ENCODE data around the gene DDAH1.
"Not testable (repeated sequence)": the region's sequence is repeated elsewhere in the genome, so short reads cannot be mapped to it uniquely, and the experiment has no call there.

The DDAH1 gene

DNA sequence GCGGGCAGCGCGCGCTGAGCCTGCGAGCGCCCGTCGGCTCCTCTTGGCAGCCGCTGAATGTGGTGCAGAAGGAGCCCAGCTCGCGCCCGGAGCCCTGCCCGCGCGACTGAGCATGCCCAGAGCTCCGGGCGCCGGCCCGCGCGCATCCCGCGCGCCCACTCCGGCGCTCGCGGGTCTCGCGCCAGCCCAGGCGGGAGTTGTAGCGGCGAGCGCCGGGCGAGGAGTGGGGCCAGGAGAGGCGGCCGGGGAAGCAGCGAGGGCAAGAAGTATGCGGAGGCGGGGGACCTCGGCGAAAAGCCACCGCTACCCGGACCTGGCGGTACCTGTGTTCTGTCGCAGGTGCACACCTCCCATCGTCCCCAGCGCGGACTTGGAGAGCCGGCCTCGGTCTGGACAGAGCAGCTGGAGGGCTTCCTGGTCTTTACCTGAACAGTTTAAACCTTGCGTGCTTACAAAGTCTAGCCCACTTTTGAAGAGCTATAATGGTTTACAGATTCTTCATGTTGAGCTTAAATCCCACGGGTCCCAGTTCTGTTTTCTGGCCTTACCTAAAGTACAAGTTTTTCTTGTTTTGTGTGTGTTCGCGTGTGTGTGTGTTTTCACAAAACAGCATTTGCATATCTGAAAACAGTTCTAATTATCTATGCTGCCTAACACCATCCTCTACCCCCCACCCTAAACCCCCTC is at the start of gene DDAH1:
Gene DDAH1 (minus strand): TSS at position 61 of the 687 bp plus-strand sequence. CDS start 114 bp downstream, outside the sequence.
- no peak for DNase-seq

DNA sequence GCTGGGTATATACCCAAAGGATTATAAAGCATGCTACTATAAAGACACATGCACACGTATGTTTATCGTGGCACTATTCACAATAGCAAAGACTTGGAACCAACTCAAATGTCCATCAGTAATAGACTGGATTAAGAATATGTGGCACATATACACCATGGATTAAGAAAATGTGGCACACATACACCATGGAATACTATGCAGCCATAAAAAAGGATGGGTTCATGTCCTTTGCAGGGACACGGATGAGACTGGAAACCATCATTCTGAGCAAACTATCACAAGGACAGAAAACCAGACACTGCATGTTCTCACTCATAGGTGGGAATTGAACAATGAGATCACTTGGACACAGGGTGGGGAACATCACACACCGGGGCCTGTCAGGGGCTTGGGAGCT is 49.0 kb upstream of the DDAH1 start:
- DNase-seq = not testable (repeated sequence)

DNA sequence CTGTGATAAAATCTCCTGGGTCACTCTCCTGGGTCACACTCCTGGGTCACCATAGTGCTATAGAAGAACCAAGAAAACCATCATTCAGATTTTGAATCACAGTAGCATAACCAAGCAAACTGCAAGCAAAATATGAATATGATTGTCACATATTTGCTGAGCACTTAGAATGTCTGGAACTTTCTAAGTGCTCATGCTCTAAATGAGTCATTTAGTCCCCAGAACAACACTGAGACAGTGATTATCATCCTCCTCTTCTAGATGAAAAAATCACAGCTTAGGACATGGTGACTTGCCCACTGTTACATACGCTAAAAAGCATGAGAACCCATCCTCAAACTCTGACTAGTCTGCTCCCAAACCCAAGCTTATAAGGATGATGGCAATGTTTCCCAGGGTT is 39.5 kb upstream of the DDAH1 start:
- DNase-seq = no peak

DNA sequence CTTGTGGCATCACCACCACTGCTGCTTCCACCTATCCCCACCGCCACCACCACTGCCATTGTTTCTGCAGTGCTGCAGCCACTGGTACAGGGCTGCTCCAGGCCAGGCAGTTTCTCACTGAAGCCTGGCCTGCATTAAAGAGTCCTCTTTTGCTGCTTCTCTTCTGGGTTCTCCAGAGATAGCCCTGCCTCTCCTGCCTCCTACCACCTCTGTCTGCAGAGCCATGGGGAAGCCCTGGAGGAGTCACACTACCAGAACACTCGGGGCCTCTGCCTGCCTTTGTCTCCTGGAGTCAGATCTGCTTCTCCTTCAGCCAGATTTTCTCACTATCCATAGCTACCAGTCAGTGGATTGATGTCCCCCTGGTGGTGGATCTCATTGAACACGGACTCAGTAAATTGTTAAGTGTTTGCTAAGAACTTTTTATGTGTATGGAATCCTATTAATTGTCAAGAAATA is 37.7 kb upstream of the DDAH1 start:
- DNase-seq = no peak

DNA sequence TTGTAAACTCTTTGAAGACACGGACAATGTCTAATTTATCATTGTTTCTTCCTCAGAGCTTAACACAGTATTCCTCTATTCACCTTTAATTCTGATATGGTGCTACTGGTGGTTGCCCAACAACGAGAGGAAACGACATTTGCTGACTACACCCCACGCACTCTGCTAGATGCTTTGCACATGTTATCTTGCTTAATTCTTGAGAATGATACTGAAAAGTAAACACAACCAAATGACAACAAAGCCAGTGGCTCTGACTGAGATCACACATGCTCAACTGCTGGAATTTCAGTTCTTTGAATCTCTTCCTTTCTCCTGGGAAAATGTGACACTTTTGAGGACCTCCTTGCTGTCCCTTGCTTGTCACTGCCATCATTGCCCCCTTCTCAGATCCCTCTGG is 37.2 kb upstream of the DDAH1 start:
- no peak for DNase-seq

DNA sequence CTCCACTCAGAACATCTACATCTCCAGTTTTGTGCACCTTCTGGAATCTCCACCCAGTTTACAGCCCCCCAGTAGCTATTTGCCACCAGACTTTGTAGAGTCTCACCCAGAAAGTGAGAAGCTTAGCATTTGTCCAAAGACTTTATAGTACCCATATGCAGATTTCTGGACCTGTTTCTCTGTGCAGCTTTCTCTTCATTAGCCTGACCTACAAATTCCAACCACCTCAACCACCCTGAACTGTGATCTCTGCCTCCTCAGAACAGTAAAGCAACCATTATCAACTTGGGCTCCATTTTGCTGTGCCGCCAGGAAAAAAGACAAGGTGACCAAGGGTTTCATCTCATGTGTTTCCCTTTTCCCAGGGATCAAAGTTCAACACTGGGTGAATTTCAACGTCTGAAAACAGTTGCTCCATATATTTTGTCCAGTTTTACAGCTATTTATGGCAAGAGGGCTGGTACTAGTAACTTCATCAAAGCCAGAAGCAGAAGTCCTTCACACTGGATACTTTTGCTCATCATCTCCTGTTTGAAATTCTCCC is 36.5 kb upstream of the DDAH1 start:
- DNase-seq = no peak

DNA sequence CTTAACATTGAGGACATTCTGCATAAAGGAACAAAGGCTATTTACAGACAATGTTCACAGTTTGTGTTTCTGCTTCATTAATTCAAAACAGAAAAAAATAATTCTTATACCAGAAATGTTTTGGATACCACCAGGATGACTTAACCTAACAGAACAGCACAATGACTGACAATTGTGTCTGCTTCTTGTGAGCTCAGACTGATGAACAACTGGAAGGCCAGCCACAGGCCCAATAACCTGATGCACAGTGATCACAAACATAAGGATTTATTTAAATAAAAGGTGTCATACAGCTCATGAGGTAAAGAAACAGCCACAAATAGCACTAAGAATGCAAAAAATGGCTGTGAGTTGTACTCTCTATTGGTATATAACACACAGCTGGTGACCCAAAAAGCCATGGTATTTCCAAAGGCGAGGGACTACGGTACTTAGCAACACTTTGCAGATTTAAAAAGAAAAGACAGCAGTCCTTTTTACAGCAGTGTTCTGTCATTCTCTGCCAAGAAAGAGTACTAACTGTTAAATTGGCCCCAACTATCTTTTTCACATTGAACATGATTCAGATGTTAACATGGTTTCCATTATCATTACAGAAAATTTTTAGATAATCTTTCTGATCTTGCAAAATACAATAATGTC is 32.1 kb upstream of the DDAH1 start:
- no peak for DNase-seq

DNA sequence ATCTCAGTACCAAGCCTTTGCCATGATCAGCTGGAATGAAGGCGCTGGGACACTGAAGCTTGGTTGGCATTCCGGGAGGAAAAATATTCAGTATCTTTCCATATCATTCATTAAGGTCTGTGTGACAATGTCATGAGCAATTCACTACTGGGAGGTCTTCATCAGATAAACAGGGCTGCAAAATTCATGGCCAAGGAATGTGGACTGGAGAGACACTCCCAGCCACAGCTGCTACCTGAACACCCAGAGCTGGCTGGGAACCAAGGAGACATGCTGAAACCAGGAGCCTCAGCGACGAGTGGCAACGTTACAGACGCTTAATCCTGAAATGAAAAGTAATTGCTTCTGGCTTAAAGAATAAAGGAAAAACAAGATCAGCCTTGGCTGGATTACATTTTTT is 30.6 kb upstream of the DDAH1 start:
- DNase-seq = no peak

DNA sequence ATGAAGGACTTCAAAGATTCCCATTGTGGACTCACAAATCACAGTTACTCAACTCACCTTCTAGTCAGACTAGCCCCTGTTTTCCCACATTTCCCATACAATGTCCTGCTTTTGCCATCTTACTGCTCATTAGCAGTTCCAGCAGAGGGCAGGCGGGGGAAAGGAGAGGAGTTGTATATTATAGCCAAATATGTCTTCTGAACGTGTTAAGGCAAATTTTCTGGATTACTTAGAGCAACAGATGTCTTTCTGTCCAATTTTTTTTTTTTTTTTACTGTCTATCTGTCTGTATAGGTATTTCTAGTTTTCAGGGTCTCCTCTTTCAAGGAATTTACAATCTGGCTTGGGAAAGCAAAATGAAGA is 29.9 kb upstream of the DDAH1 start:
- no peak for DNase-seq

DNA sequence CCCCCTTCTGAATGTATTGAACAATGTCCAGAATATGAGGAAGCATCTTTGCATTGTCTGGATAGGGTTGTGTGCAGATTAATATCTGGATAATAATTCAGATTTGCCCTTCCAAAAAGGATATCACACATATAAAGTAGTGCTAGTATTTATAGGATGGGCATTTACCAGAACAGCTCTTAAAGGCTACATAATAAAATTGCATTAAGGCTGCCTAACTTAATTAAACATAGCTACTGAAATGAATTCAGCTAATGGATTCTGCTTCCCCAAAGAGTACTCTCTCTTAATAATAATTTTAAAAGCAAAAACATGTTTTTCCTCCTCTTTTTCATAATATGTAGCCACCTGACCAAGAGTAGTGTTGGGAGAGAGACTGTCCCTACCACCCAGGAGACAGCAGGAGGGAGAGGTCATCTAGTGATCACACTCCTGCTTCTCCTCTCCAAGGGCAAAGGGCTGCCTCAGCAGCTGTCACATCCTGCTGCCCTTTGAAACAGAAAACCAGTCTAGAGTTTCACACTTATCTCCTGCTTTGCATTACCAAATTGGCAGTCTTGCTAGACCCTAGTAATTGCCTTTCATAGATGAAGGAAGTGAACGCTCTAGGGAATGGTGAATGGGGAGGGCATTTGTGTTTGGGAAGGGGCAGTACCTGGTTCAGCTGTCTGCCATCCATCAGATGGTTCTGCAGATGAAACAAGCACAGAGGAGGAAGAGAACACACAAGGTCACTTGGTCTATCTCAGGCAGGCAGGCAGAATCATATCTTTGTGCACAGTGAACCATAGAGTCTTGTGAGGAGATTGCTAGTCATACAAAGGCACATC is 29.3 kb upstream of the DDAH1 start:
- DNase-seq = no peak

DNA sequence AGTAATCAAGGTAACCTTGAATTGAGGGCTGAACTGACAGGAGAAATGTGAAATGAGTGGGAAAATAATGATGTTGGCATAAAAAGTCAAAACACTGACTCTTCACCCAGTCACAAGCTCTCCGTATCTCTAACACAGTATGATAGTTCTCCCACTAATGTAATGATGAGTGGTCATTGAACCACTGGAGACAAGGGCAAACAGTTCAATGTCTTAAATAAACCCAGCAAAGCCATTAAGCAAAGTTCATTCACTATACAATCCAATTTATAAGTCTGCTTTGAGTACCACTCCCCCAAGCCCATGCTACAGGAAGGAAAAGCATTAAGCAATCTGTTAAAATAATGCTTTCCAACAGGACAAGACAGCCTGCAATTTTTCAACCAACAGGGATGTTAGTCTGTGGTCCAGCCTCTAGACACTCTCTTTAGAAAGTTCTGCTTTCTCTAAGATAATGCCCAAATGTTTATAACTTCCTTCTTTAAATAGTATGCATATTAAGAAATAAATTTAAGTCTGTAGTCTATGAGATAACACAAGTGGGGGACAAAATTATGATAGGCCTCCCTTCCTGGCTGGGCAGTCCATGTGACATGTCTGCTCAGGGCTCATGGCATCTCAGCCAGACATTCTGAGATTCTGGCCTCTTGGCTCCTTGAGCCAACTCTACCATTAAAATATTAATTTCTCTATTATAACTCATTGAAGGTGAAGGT is 25.5 kb upstream of the DDAH1 start:
- no peak for DNase-seq

DNA sequence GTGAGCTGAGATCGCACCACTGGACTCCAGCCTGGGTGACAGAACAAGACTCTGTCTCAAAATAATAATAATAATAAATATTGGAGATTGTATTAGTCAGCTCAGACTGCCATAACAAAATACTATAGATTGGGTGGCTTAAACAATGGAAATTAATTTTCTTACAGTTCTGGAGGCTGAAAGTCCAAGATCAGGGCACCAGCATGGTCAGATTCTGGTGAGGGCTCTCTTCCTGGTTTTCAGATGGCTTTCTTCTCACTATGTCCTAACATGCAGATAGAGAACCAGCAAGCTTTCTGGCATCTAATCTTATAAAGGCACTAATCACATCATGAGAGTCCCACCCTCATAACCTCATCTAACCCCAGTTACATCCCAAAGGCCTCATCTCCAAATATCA is 23.2 kb upstream of the DDAH1 start:
- DNase-seq = no peak

DNA sequence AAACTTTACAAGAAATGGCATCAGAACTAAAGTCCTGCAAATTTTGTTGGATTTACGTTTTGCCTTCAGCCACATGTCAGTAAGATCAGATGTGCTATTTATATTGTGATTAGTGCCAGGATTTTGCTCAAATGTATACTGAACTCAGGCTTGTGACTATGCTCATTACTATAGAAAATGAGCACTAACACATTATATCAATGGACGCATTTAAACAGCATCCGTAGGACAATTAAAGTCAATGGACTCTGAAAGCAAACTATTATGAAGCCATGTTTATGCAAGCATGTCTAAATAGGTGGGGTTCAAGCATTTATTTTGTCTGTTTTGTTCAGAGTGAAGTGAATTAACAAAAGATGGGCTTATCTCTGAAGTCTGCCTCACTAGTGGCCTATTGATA is 20.6 kb upstream of the DDAH1 start:
- no peak for DNase-seq

DNA sequence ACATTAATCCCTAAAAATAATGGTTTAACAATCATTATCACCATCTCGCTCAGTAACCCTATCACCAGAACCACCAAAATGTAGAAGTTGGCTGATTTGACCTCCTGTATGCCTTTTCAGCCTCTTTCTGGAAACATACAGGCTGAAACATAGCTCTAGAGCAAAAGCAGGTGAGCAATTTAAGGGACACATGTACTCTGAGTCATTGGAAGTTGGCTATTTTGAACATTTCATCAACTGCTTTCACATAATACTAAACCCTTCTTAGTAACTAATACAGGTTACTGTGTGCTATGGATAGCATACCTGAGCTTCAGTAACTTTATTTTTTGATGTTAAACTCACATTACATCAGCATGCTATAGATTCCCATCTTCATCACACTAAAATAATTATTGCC is 19.8 kb upstream of the DDAH1 start:
- no peak for DNase-seq

DNA sequence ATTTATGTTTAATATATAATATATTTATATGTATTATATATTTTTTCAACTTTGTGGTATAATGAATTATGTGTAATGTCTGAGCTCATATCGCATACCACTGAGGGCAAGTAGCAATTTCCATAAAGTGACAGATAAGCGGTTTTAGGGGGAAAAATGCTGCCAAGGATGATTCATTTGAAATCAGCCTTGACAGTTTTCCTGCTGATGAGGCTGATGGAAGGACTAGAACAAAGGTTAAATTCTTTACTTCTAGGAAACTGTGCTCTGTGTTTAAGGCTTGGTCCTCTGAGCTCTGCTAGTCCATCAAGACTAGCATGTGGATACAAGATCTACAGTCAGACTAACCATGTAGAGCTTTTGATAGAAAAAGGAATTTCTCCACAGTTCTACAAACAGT is 19.3 kb upstream of the DDAH1 start:
- DNase-seq = no peak

DNA sequence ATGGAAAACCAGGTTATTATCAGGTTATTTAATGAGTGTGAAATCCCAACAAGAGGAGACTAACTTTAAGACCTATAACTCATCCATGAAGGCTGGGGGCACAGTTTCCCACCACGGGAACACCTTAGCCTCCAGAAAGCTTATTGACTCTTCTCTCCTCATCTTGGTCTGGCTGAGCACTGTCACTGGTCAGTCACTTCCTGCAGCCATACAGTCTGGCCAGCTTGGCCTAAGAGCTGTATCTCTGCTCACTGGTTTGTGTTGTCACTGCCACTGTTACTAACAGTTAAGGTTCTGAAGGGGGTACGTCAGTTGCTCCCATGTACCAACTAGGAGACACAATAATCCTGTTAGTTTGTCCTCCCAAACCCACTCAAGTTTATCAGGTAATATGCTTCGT is 16.7 kb upstream of the DDAH1 start:
- DNase-seq = no peak

DNA sequence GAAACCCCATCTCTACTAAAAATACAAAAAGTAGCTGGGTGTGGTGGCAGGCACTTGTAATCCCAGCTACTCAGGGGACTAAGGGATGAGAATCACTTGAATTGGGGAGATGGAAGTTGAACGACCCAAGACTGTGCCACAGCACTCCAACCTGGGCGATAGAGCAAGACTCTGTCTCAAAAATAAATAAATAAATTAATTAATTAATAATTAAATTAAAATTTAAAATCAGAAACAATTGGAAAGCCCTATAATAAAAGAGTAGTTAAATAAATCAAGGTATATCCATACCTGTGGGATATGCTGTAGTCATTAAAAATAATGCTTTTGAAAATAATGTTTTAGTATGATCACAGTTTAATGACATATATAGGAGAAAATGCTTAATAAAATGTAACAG is 15.6 kb upstream of the DDAH1 start:
- no peak for DNase-seq

DNA sequence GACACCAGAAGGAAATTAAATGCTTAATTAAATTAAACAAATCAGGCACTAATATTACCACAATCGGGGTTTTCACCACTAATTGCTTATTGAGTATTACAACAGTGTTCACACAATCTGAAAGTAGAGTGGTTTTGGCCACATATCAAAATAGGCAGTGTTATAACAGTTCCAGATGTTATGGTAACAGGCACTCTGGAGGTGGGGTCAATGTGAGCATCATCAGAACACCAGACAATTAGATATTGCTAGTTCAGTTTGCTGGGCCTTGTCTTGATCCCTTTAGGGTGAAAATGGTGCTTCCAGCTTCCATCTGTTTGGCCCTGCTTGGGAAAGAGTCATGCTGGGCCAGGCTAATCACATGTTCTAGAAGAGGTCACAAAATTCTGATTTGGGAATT is 14.5 kb upstream of the DDAH1 start:
- DNase-seq = no peak

DNA sequence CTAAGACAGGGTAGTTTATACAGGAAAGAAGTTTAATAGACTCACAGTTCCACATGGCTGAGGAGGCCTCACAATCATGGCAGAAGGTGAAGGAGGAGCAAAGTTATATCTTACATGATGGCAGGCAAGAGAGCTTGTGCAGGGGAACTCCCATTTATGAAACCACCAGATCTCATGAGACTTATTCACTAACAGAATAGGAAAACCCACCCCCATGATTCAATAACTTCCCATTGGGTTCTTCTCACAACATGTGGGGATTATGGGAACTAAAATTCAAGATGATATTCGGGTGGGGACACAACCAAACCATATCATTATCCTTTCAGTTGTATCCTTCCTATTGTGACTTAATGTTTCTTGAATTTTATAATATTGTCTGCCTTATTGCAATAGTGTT is 13.4 kb upstream of the DDAH1 start:
- DNase-seq = no peak

DNA sequence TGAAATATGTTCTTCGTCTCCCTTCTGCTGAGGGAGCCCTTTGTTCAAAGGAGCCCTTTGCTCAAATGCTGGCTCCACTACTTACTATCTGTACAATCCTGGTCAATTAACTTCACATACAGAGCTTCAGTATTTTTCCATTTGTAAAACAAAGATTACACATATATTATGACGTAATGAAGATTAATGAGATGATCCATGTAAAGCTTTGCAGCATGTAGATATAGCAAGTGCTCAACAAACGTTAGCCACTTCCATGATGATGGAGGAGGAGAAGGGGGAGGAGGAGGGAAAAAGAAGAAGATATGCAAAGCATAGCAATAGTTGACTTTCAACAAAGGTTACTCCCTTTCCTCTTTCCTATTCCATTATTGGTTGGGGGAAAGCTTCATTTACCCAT is 10.1 kb upstream of the DDAH1 start:
- DNase-seq = no peak

DNA sequence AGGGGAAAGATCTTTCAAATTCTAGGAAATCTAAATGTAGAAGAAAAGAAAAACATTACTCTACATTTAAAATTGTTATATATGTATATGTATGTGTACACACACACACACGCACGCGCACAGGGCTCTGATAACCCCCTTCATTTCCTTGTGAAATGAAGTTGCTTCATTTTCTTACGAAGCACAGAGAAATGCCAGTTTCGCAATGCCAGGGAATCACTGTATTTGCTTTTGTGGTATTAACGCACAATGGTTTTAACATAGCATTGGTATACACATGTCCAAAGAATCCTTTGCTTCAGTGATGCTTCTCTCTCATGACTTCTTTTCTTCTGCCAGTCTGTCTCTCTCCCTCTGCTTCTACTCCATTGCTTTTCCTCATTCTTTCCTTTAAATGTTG is 8.4 kb upstream of the DDAH1 start:
- DNase-seq = no peak

DNA sequence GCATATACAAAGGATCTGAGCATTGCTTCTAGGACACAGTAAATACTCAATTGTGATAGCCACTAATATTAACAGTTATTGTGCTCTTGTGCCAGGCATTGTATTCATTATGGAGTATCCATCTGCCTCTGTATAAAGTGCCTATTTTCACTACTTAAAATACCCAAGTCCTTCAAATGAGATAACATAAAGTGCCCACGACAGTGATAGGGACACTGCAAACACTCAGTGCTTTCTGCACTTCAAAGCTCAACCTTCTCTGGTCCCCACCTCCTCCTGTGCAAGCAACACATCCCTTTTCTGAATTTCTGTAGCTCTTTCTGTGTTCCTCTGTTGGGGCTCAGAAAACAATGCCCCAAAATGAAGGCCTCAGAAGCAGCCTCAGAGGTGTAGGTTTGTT is 6.6 kb upstream of the DDAH1 start:
- no peak for DNase-seq

DNA sequence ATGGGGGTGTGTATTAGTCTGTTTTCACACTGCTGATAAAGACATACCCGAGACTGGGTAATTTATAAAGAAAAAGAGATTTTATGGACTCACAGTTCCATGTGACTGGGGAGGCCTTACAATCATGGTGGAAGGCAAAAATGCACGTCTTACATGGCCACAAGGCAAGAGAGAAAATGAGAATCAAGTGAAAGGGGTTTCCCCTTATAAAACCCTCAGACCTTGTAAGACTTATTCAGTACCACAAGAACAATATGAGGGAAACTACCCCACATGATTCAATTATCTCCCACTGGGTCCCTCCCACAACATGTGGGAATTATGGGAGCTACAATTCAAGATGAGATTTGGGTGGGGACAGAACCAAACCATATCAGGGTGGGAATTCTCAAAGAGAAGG is 5.2 kb upstream of the DDAH1 start:
- DNase-seq = not testable (repeated sequence)
